HG03108 (cell line): Measurements from ENCODE around the gene TLCD3A.
"Not testable (repeated sequence)": the region's sequence is repeated elsewhere in the genome, so short reads cannot be mapped to it uniquely, and the experiment has no call there.

Experiments
- ATAC-seq: cut with Tn5 transposase; IDR thresholded peaks from one replicate; pipeline ENCODE4 v1.9.1; 2021; ENCODE audit warnings: moderate library complexity; ENCODE audit not compliant: unreplicated experiment

Gene TLCD3A

DNA sequence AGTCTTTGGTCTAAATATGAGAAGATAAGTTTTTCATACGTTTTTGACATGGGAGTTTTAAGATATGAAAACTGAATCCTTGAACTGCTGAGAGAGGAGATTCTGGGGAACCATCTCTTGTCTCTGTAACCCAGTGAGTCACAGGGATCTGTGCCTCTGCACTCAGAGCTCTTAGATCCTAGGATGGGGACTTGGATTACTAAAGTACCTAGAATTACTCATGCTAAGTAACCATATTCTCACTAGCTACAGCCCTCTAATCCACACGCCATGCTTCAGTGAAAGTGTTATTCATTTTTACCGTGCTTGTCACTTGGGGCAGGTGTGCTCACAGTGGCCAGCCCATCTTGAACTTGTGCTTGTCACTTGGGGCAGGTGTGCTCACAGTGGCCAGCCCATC, 51.7 kb downstream of the TLCD3A start:
- no peak for ATAC-seq

DNA sequence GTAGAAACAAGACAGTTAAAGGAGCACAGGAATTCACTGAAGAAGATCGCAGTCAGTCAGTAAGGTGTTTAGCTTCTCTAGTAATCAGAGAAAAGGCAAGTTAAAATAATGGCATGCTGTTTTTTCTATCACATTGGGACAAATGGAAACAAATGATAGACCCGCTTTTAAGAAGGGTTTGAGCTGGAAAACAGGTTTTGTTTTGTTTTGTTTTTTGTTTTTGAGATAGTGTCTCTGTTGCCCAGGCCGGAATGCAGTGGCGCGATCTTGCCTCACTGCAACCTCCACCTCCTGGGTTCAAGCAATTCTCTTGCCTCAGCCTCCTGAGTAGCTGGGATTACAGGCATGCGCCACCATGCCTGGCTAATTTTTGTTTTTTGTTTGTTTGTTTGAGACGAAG, 53.5 kb downstream of the TLCD3A start:
- not testable (repeated sequence) for ATAC-seq

DNA sequence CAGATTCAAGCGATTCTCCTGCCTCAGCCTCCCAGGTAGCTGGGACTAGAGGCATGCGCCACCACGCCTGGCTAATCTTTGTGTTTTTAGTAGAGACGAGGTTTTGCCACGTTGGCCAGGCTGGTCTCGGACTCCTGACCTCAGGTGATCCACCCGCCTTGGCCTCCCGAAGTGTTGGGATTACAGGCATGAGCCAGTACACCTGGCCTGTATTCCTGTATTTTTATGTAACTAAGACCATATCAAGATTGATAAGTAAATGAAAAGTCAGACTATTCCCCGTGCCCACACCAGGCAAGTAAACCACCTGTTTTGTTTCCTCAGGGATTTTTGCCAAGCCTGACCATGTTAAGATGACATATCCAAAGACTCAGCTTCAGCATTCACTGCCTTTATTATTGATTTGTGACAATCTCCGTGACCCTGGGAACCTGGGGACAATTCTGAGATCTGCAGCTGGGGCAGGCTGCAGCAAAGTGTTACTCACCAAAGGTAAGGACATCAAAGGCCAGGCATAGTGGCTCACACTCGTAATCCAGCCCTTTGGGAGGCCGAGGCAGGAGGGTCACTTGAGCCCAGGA, 55.3 kb downstream of the TLCD3A start:
- no peak for ATAC-seq

DNA sequence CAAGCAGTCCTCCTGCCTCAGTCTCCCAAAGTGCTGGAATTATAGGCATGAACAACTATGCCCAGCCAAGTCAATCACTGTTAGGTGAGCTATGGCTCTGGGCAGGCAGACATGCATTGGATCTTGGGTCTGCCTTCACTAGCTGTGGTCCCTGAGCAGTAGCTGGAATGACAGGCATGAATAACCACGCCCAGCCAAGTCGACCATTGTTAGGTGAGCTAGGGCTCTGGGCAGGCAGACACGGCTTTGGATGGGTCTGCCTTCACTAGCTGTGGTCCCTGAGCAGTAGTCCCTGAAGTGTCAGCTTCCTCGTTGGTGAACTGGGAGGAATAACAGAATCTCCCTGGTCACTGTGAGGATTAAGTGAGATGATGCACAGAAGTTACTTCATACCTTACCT, 56.2 kb downstream of the TLCD3A start:
- ATAC-seq: no peak

DNA sequence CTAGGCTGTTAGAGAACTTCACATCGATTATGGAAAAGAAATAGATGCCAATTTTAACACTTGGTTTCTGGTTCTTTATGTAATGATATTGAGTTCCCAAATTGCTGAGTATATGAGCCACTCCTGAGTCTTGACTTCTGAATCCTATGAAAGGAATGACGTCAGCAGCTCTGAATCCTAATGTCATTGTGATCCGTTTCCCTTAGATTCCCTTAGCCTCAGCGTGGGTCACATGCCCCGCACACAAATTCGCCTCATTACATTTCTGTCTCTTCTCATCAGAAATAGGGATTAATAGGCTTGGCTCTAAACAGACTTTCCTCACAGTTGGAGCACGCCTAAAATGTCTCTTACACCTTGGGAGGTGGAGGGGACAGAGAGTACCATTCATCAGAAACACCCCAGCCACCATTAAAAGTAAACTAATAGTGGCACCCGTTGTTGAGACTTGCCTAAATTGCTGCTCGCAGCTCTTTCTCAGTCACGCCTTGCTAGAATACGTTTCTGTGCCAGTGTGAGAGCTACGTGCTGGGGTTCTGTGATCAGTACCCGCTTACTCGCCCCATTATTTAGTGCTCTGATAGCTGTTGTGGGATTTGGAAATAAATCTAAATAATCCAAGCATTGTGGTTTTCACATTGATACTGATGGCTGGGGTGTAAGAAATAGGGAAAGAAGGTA, 56.9 kb downstream of the TLCD3A start:
- ATAC-seq: no peak

DNA sequence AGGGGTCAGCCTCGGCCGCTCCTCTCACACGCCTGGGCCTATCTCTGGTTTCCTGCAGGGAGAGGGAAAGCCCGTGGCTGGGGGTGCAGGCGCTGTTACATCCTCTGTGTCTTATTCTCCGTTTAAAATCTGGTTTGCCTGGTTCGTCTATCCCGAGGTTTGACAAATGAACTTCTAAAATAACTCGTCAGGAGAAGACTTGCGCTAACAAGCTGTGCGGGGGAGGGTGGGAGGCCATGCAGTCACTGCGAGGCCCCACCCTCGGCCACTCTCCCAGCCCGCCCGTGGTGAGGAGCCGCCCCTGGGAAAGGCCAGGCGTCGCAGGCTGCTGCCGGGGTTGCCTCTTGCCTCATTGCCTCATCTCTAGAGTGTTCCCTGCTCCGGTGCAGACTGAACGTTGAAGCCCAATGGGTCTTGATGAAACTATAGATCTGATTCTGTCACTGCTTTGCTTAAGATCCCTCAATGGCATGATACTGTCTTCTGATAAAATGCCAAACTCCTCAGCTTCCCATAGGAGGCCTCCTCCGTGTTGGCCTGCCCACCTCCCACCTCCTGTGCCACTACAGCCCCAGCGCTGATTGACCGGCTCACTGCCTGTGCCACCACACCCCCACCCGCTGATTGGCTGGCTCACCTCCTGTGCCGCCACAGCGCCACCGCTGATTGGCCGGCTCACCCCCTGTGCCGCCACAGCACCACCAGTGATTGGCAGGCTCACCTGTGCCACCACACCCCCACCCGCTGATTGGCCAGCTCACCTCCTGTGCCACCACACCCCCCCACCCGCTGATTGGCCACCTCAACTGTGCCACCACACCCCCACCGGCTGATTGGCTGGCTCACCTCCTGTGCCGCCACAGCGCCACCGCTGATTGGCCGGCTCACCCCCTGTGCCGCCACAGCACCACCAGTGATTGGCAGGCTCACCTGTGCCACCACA, 57.8 kb downstream of the TLCD3A start:
- not testable (repeated sequence) for ATAC-seq

DNA sequence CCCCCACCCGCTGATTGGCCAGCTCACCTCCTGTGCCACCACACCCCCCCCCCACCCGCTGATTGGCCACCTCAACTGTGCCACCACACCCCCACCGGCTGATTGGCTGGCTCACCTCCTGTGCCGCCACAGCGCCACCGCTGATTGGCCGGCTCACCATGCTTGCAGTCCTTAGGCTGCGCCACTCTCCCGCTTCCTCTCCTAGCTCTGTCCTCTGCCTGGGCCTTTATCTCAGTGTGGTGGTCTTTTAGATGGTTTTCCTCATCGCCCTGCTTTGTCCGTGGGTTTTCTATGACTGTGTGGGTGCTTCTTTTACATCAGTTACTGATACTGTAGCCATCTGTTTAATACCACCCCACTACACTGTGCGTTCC, 58.5 kb downstream of the TLCD3A start:
- ATAC-seq: not testable (repeated sequence)

DNA sequence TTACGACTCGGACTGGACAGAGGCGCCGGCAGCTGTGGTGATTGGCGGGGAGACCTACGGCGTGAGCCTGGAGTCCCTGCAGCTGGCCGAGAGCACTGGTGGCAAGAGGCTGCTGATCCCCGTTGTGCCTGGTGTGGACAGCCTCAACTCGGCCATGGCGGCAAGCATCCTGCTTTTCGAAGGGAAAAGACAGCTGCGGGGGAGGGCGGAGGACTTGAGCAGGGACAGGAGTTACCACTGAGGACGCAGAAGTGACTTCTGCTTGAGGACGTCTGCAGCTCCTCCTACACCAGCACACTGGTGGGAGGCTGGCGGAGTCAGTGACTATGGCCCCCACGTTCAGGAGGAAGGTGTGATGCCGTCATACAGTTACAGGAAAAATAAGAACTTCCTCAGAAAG, 59.4 kb downstream of the TLCD3A start:
- ATAC-seq: no peak

DNA sequence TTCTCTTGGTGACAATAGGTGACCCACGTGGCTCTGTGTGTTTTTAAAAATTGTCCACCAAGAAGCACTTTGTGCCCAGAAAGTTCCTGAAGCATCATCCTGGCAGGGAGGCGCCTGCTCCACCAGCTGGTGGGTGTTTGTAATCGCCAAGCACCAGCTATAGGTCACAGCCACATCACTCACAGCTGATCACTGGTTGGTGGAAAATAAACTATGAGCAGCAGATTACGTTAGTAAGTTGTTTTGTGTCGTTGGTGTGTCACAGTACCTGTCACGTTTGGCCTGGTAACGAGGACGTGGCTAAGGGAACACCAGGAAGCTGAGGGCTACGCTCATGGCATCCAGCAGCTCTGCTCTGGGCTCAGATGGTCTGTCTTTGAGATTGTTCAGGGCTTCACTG, 59.9 kb downstream of the TLCD3A start:
- no peak for ATAC-seq
